Right cardiac atrium (tissue), 5 donors: Measurements from ENCODE around the gene FOXL3. TPM values are rescaled to one million over a fixed set of nuclear protein-coding genes. Genes with fewer than 3 reads are reported as not detected.
A peak's percentile ranks its signal among the peaks of the same experiment; 100 is the strongest.

ENCODE experiments used
- ATAC-seq, 2 donors: fragments of 200-7000 bp; cut with Tn5 transposase; one replicate each; pipeline versions ENCODE4 v1.8.0 to v1.9.1; 2020; ENCODE audit warnings: moderate library complexity in 2 of 2, mild to moderate bottlenecking in 1 of 2
- DNase-seq, 3 donors: peaks; one replicate each; pipeline ENCODE4 v3.0.0-alpha.2; 2020
- H3K27ac ChIP-seq: one replicate; pipeline ENCODE4 v1.5.1; 2013; ENCODE audit warnings: mild to moderate bottlenecking, low read length, control low read depth, moderate library complexity
- H3K27me3 ChIP-seq: one replicate; pipeline ENCODE4 v1.6.1; 2013; ENCODE audit not compliant: control insufficient read depth, insufficient read depth
- H3K4me1 ChIP-seq: one replicate; pipeline ENCODE4 v1.6.1; 2013; ENCODE audit warnings: low read length; ENCODE audit not compliant: control insufficient read depth, insufficient read depth
- H3K4me3 ChIP-seq: one replicate; pipeline ENCODE4 v1.5.1; 2013; ENCODE audit warnings: low read length, control low read depth
- H3K9me3 ChIP-seq: one replicate; pipeline ENCODE4 v1.6.1; 2013; ENCODE audit warnings: low read length; ENCODE audit not compliant: control insufficient read depth
- WGBS: extraction: QIAGEN DNeasy Blood & Tissue Kit; methylation state at CpG from one replicate; pipeline ENCODE4 v1.1.7; 2013; 5-methylcytosine and 5-hydroxymethylcytosine counted together
- intact Hi-C, 4 donors: fragments of 100-400 bp; cut with DNase I; formaldehyde crosslinking; loops; one replicate each; pipeline versions ENCODE4 v1.11.0 to v1.14.0; 2022 to 2023
- polyA plus RNA-seq: library from polyadenylated mRNA; stranded (reverse); fragments of 200-250 nt; gene quantifications from one replicate; pipeline ENCODE4 v1.2.3, GENCODE V29; 2013
- total RNA-seq, 4 donors: library from RNA; stranded (reverse); fragmentation: NEBNext Ultra II Directional; extraction: Animal tissue kit (Norgen Biotek cat#: 25700); gene quantifications; one replicate each; pipeline ENCODE4 v1.2.1, GENCODE V29; 2021
- donor health status: healthy with polysubstance abuse.
- donor health status: DM: no; HTN: yes; CAD: no.
- donor health status: DM: no; HTN: no; CAD: no.
- donor health status: DM: no; HTN: yes; CAD: no; lungs with severe emphysema.
- donor health status: DM: yes; HTN: yes; CAD: no.

The FOXL3 gene
- total and polyA plus RNA-seq, 5 donors = not detected

GRCh38 chr7:322111-322671 is 32.2 kb downstream of the FOXL3 start:
- no peaks in the 10 kb centered on the region for H3K9me3 ChIP-seq
- peak; percentile 82 to 88 for ATAC-seq
- intact Hi-C loops = loop anchor here (2.0 to 10.0 kb wide), 6 partner anchors 313 to 553 kb away; partner anchors contain the start of gene GET4 (in 1 of the 4)
- WGBS = 10% methylated on average over 45 of the region's 45 CpGs
- no peak overlapping the region for H3K27ac ChIP-seq
- H3K4me3 ChIP-seq = no peak overlapping the region
- DNase-seq = peak; percentile 60 to 89 (median 88)
- no peaks in the 10 kb centered on the region for H3K27me3 ChIP-seq
- no peaks in the 10 kb centered on the region for H3K4me1 ChIP-seq

GRCh38 chr7:322708-323111 is 32.7 kb downstream of the FOXL3 start:
- Histone ChIP-seq H3K27ac (no peak overlapping the region), H3K9me3 (no peaks in the 10 kb centered on the region), H3K27me3 (no peaks in the 10 kb centered on the region), H3K4me3 (no peak overlapping the region), H3K4me1 (no peaks in the 10 kb centered on the region)
- WGBS = 92% methylated on average over 6 of the region's 6 CpGs
- intact Hi-C loops = loop anchor here (2.0 to 10.0 kb wide), 6 partner anchors 312 to 552 kb away; partner anchors contain the start of gene GET4 (in 1 of the 4)
- ATAC-seq = no peak
- DNase-seq = peak in 1 of 3 donors; percentile 33

- DNase-seq = no peak
- no peaks in the 10 kb centered on the region for H3K27me3 ChIP-seq
- H3K9me3 ChIP-seq = no peaks in the 10 kb centered on the region
- 64% methylated on average over 10 of the region's 10 CpGs for WGBS
- no peak overlapping the region for H3K4me3 ChIP-seq
- H3K4me1 ChIP-seq = no peaks in the 10 kb centered on the region
- no peak for ATAC-seq
- intact Hi-C loops = loop anchor here (2.0 to 10.0 kb wide), 6 partner anchors 311 to 551 kb away; partner anchors contain the start of gene GET4 (in 1 of the 4)
- no peak overlapping the region for H3K27ac ChIP-seq
Measured at GRCh38 chr7:323410-323809, 33.4 kb downstream of the FOXL3 start.

GRCh38 chr7:324011-324410 is 34.0 kb downstream of the FOXL3 start:
- Histone ChIP-seq H3K4me3 (no peak overlapping the region), H3K4me1 (no peaks in the 10 kb centered on the region), H3K27ac (no peak overlapping the region), H3K9me3 (no peaks in the 10 kb centered on the region), H3K27me3 (no peaks in the 10 kb centered on the region)
- no peak for ATAC-seq
- WGBS = 82% methylated on average over 8 of the region's 8 CpGs
- intact Hi-C loops = loop anchor here in 3 of 4 donors (5.0 to 10.0 kb wide), 5 partner anchors 311 to 551 kb away; partner anchors contain the start of gene GET4 (in 1 of the 3)
- no peak for DNase-seq

GRCh38 chr7:325051-325798 is 35.3 kb downstream of the FOXL3 start:
- no peaks in the 10 kb centered on the region for H3K4me1 ChIP-seq
- H3K27ac ChIP-seq = no peak overlapping the region
- H3K27me3 ChIP-seq = no peaks in the 10 kb centered on the region
- H3K4me3 ChIP-seq = no peak overlapping the region
- DNase-seq (peak in 1 of 3 donors; percentile 15), ATAC-seq (no peak)
- 90% methylated on average over 20 of the region's 20 CpGs for whole genome bisulfite sequencing
- intact Hi-C loops = loop anchor here in 2 of 4 donors (10.0 kb wide), 3 partner anchors 310 to 550 kb away; partner anchors contain the start of gene GET4 (in 1 of the 2)
- H3K9me3 ChIP-seq = no peaks in the 10 kb centered on the region

- DNase-seq = no peak
- Histone ChIP-seq H3K4me1 (no peaks in the 10 kb centered on the region), H3K9me3 (no peaks in the 10 kb centered on the region), H3K27ac (no peak overlapping the region), H3K4me3 (no peak overlapping the region), H3K27me3 (no peaks in the 10 kb centered on the region)
- no peak for ATAC-seq
- intact Hi-C loops = loop anchor here in 2 of 4 donors (10.0 kb wide), 3 partner anchors 309 to 549 kb away; partner anchors contain the start of gene GET4 (in 1 of the 2)
- WGBS = 94% methylated on average over 11 of the region's 11 CpGs
Measured at GRCh38 chr7:325811-326210, 35.8 kb downstream of the FOXL3 start.

- ATAC-seq (no peak), DNase-seq (no peak)
- H3K27me3 ChIP-seq = no peaks in the 10 kb centered on the region
- H3K27ac ChIP-seq = no peak overlapping the region
- H3K4me3 ChIP-seq = no peak overlapping the region
- H3K9me3 ChIP-seq = no peaks in the 10 kb centered on the region
- 94% methylated on average over 9 of the region's 9 CpGs for WGBS
- H3K4me1 ChIP-seq = no peaks in the 10 kb centered on the region
- intact Hi-C loops = loop anchor here in 2 of 4 donors (10.0 kb wide), 3 partner anchors 309 to 549 kb away; partner anchors contain the start of gene GET4 (in 1 of the 2)
Measured at GRCh38 chr7:326273-326672, 36.3 kb downstream of the FOXL3 start.

GRCh38 chr7:326809-327232 is 36.9 kb downstream of the FOXL3 start:
- intact Hi-C loops = loop anchor here in 2 of 4 donors (10.0 kb wide), 3 partner anchors 308 to 548 kb away; partner anchors contain the start of gene GET4 (in 1 of the 2)
- WGBS = 40% methylated on average over 6 of the region's 6 CpGs
- no peak overlapping the region for H3K27ac ChIP-seq
- ATAC-seq = no peak
- H3K27me3 ChIP-seq = no peaks in the 10 kb centered on the region
- no peak overlapping the region for H3K4me3 ChIP-seq
- DNase-seq = no peak
- H3K4me1 ChIP-seq = no peaks in the 10 kb centered on the region
- no peaks in the 10 kb centered on the region for H3K9me3 ChIP-seq

- WGBS = 82% methylated on average over 29 of the region's 29 CpGs
- no peak for DNase-seq
- intact Hi-C loops = loop anchor here in 2 of 4 donors (10.0 kb wide), 3 partner anchors 307 to 547 kb away; partner anchors contain the start of gene GET4 (in 1 of the 2)
- no peaks in the 10 kb centered on the region for H3K9me3 ChIP-seq
- H3K27me3 ChIP-seq = no peaks in the 10 kb centered on the region
- no peak overlapping the region for H3K27ac ChIP-seq
- no peak for ATAC-seq
- no peak overlapping the region for H3K4me3 ChIP-seq
- H3K4me1 ChIP-seq = no peaks in the 10 kb centered on the region
Measured at GRCh38 chr7:327233-327931, 37.4 kb downstream of the FOXL3 start.

GRCh38 chr7:327991-328702 is 38.2 kb downstream of the FOXL3 start:
- Histone ChIP-seq H3K9me3 (no peaks in the 10 kb centered on the region), H3K27me3 (no peaks in the 10 kb centered on the region), H3K4me1 (no peaks in the 10 kb centered on the region), H3K4me3 (no peak overlapping the region), H3K27ac (no peak overlapping the region)
- intact Hi-C loops = loop anchor here in 2 of 4 donors (10.0 kb wide), 3 partner anchors 307 to 547 kb away; partner anchors contain the start of gene GET4 (in 1 of the 2)
- WGBS = 87% methylated on average over 22 of the region's 22 CpGs
- DNase-seq = no peak
- ATAC-seq = no peak
